ENCODE results near the gene COA3.

The COA3 gene

DNA sequence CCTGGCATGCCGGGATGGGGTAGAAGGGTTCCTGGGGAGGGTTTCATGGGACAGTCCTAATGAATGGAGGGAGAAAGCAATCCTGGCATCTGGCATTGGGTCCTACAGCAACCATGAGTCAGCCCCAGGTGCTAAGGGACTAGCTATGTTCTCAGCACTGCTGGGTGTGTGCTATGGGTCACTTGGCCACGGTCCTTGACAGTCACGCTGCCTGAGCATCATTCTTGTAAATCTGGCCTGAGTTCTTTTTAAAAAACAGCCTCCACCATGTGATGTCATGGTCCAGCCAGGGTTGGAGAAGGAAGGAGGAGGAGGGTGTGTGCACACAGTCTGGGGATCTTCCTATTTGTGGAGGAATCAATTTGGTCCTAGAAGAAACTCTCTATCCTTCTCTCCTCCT lies 43.7 kb downstream of the COA3 start:
- no peak for DNase-seq (ENCODE audit: extremely low read depth in 1 of 2, low read depth in 1 of 2)

DNA sequence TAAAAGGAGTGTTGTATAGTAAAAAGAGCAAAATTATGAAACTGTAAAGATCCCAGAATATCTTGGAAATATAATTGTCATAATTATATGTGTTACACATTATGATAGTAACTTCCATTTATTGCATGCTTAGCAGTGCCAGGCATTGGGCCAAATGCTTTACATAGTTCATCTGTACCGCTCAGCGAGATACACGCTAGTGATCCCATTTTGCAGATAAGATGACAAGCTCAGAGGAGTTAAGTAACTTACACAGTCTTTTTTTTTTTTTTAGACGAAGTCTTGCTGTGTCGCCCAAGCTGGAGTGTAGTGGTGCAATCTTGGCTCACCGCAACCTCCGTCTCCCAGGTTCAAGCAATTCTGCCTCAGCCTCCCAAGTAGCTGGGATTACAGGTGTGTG lies 46.9 kb downstream of the COA3 start:
- DNase-seq (ENCODE audit: extremely low read depth in 1 of 2, low read depth in 1 of 2) = no peak

DNA sequence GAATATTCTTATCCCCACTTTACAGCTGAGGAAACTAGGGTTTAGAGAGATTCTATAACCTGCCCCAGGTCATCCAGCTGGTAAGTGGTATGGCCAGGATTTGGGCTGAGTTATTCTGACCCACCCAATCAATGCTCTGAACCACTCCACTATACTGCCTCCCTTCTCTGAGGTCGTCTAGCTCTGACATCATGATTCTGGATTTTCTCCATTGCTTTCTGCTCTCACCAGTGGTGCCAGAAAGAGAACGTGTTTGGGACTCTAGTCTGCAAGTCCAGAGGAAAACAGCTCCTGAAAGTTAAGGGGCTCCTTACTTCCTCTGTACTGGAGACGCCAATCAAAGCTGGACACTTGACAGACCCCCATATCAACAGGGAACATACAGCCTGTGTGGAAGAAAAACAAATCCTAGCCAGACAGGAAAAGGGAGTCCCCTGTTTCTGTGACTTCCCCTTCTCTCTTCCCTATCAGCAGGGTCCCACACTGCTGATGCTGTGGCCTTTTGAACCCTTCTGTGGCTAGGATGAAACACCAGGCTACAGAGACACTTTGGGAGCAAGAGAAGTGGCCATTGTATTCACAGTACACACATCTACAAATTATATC lies 47.7 kb downstream of the COA3 start:
- DNase-seq (ENCODE audit: extremely low read depth in 1 of 2, low read depth in 1 of 2) = no peak

DNA sequence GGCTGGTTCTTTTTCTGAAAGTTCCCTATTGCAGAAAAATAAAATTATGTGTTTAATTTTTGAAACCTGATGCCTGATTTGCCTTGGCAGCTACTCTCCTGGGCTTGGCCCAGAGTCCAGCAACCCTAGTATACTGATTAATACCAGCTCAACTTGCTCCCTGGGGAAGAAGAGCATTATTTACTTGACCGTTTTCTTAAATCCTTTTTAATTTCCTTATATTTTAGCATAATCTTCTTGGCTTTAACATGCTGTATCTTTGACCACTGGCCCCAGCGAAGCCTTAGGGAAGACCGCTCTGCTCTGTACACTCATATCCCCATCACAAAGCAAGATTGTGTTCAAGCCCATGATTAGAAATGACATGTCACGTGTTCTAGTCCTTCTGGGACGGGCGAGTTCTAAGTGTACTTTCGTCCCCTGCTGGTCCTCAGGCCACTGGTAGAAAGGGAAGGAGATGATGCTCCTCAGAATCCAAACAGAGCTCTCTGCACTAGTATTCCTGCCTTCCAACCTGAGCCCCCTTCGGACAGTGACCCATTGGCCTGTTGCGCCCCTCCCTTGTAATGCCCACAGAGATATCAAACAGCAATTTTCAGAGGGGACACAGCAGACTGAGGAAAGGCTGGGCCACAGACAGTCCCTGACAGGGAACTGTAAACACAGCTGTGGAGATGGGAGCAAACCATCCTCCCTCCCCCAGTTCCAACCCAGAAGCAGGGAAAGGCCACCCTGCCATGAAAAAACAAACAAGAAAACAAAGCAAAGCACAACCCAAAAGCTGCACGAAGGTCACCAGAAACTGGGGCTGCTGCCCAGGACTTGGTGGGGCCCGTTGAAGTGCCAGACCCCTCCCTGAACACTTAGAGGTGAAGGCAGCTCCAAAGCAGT lies 49.4 kb downstream of the COA3 start:
- no peak for DNase-seq (ENCODE audit: extremely low read depth in 1 of 2, low read depth in 1 of 2)

DNA sequence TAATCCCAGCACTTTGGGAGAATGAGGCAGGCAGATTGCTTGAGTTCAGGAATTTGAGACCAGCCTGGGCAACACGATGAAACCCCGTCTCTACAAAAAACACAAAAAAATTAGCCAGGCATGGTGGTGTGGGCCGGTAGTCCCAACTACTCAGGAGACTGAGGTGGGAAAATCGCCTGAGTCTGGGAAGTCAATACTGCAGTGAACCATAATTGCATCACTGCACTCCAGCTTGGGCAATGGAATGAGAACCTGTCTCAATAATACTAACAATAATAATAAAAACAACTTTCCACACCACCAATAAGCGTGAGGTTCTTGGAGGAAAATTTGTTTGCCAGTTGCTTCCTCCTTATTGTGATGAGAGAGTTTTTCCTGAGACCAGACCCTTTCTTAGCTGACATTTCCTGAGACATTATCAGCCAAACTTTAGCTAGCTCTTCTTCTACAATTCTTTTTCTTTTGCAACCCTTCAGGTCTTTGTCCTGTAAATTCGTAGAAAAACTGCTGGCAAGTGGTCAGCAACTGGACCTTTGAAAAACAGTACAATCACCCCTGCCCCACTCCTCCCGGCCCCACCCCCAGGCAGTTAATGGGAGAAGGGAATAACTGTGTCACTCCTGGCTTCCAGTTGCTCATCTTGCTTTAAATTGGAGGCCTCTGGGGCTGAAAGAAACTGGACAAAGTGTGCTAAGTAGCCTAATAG lies 50.1 kb downstream of the COA3 start:
- no peak for DNase-seq (ENCODE audit: extremely low read depth in 1 of 2, low read depth in 1 of 2)

Data from stimulated activated CD8-positive, alpha-beta memory T cell treated with anti-CD3 and anti-CD28 coated beads, Interleukin-7, amount 100 ng/mL, for 48 hours (primary cell).